Hepatocyte (in vitro differentiated cells): Measurements from ENCODE around the gene MEGF11. TPM values are rescaled to one million over a fixed set of nuclear protein-coding genes. Genes with fewer than 3 reads are reported as not detected.

Experiments used
- DNase-seq: peaks from one replicate; pipeline ENCODE4 v3.0.0-alpha.2; 2016; ENCODE audit warnings: low spot score
- H2AFZ ChIP-seq: fragments of 200-600 bp; sonication (generic); 2 replicates; pipeline ENCODE4 v1.6.0; 2016; ENCODE audit warnings: antibody characterized with exemption, mild to moderate bottlenecking
- H3K27ac ChIP-seq: fragments of 200-600 bp; sonication (generic); 2 replicates; pipeline ENCODE4 v1.5.1; 2016; ENCODE audit warnings: mild to moderate bottlenecking
- H3K27me3 ChIP-seq: fragments of 200-600 bp; sonication (generic); 2 replicates; pipeline ENCODE4 v1.6.1; 2016
- H3K36me3 ChIP-seq: fragments of 200-600 bp; sonication (generic); replicated peaks from 2 replicates; pipeline ENCODE4 v1.5.1; 2016; ENCODE audit warnings: low read depth; ENCODE audit not compliant: insufficient read depth
- H3K4me1 ChIP-seq: fragments of 200-600 bp; sonication (generic); 2 replicates; pipeline ENCODE4 v1.5.1; 2016; ENCODE audit warnings: mild to moderate bottlenecking, moderate library complexity; ENCODE audit not compliant: insufficient read depth
- H3K4me2 ChIP-seq: fragments of 200-600 bp; sonication (generic); 2 replicates; pipeline ENCODE4 v1.6.0; 2016
- H3K4me3 ChIP-seq: fragments of 200-600 bp; sonication (generic); 2 replicates; pipeline ENCODE4 v1.5.1; 2016; ENCODE audit warnings: mild to moderate bottlenecking
- H3K79me2 ChIP-seq: fragments of 200-600 bp; sonication (generic); 2 replicates; pipeline ENCODE4 v1.6.0; 2017; ENCODE audit warnings: mild to moderate bottlenecking
- H3K9me2 ChIP-seq: fragments of 200-600 bp; sonication (generic); replicated peaks from 2 replicates; pipeline ENCODE4 v1.6.0; 2017; ENCODE audit warnings: mild to moderate bottlenecking; ENCODE audit not compliant: insufficient read depth
- H3K9me3 ChIP-seq: fragments of 200-600 bp; sonication (generic); 2 replicates; pipeline ENCODE4 v1.5.1; 2016; ENCODE audit warnings: low read depth, mild to moderate bottlenecking
- H4K20me1 ChIP-seq: fragments of 200-600 bp; sonication (generic); 2 replicates; pipeline ENCODE4 v1.6.0; 2016; ENCODE audit warnings: mild to moderate bottlenecking; ENCODE audit not compliant: insufficient read depth, poor library complexity, severe bottlenecking
- CTCF ChIP-seq: fragments of 200-600 bp; sonication (generic); IDR thresholded peaks from 2 replicates; pipeline ENCODE4 v1.5.1; 2016; ENCODE audit warnings: antibody characterized with exemption, mild to moderate bottlenecking; ENCODE audit not compliant: poor library complexity
- EZH2 ChIP-seq: fragments of 200-600 bp; sonication (generic); IDR thresholded peaks from 2 replicates; pipeline ENCODE4 v1.6.1; 2016; ENCODE audit warnings: antibody characterized with exemption, mild to moderate bottlenecking, borderline replicate concordance
- EZH2phosphoT487 ChIP-seq: fragments of 200-600 bp; sonication (generic); IDR thresholded peaks from one replicate; pipeline ENCODE4 v1.6.1; 2018; ENCODE audit warnings: antibody characterized with exemption, mild to moderate bottlenecking, low read depth, moderate library complexity; ENCODE audit not compliant: unreplicated experiment, severe bottlenecking
- WGBS: methylation state at CpG from one replicate; pipeline ENCODE4 v1.1.6; 2016; ENCODE audit warnings: low lambda C conversion rate; ENCODE audit errors: missing lambda C conversion rate; 5-methylcytosine and 5-hydroxymethylcytosine counted together
- polyA plus RNA-seq: library from polyadenylated mRNA; unstranded; fragments of >200 nt; fragmentation: Nextera tagmentation; extraction: Ambion mirVana; gene quantifications from 2 replicates; pipeline ENCODE4 v1.2.1, GENCODE V29; 2016
- total RNA-seq: library from RNA; depleted of rRNA; stranded (reverse); fragments of >200 nt; gene quantifications from 2 replicates; pipeline ENCODE4 v1.2.3, GENCODE V29; 2014

Gene MEGF11
- total and polyA plus RNA-seq, 2 experiments from 2014 or later, result 0.07 to 0.25 TPM

- TF ChIP-seq EZH2phosphoT487, result no peak
- no peak for TF ChIP-seq EZH2
- no peak for TF ChIP-seq CTCF
- DNase-seq, result no peak
- no peak overlapping the region for H2AFZ ChIP-seq
- H3K36me3 ChIP-seq, result no peaks in the 10 kb centered on the region
- H3K9me3 ChIP-seq, result no peaks in the 10 kb centered on the region
- no peaks in the 10 kb centered on the region for H3K79me2 ChIP-seq
- no peaks in the 10 kb centered on the region for H3K9me2 ChIP-seq
- H3K4me3 ChIP-seq, result no peak overlapping the region
- 81% methylated on average over 10 of the region's 10 CpGs for WGBS
- no peaks in the 10 kb centered on the region for H4K20me1 ChIP-seq
- H3K27me3 ChIP-seq, result no peaks in the 10 kb centered on the region
- no peaks in the 10 kb centered on the region for H3K4me1 ChIP-seq
- no peak overlapping the region for H3K27ac ChIP-seq
- no peak overlapping the region for H3K4me2 ChIP-seq
Measured at GRCh38 chr15:65939901-65940617, 313.5 kb downstream of the MEGF11 start.

- H4K20me1 ChIP-seq, result no peaks in the 10 kb centered on the region
- H3K27ac ChIP-seq, result no peak overlapping the region
- H3K9me2 ChIP-seq, result no peaks in the 10 kb centered on the region
- H3K79me2 ChIP-seq, result no peaks in the 10 kb centered on the region
- H2AFZ ChIP-seq, result no peak overlapping the region
- H3K9me3 ChIP-seq, result no peaks in the 10 kb centered on the region
- TF ChIP-seq EZH2phosphoT487 (no peak), EZH2 (no peak), CTCF (no peak)
- no peak for DNase-seq
- 83% methylated on average over 4 of the region's 4 CpGs for WGBS
- no peak overlapping the region for H3K4me2 ChIP-seq
- no peak overlapping the region for H3K4me3 ChIP-seq
- no peaks in the 10 kb centered on the region for H3K27me3 ChIP-seq
- H3K4me1 ChIP-seq, result no peaks in the 10 kb centered on the region
- no peaks in the 10 kb centered on the region for H3K36me3 ChIP-seq
Measured at GRCh38 chr15:65938604-65939003, 314.9 kb downstream of the MEGF11 start.

DNA sequence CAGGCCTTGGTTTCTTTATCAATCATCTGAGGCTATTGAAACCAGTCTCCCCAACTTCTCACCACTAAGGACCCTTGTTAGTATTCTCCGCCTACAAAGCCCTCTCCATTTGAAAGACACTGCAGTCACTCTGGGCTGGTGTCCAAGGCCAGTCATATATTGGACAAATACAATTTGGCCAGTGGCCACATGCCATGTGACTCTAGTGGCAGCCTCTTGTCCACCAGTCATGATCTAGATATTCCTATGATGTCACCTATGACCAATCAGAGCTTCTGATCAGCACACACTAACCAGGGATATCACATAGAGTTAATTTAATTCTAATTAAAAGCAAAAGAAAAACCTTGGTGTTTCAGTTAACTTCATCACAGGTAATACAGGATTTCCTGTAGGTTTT is 316.1 kb downstream of the MEGF11 start:
- no peak overlapping the region for H3K4me3 ChIP-seq
- H3K4me1 ChIP-seq, result no peaks in the 10 kb centered on the region
- no peak for DNase-seq
- no peak overlapping the region for H2AFZ ChIP-seq
- H3K27ac ChIP-seq, result no peak overlapping the region
- WGBS, result 89% methylated on average over 1 of the region's 1 CpG
- H3K36me3 ChIP-seq, result no peaks in the 10 kb centered on the region
- H3K9me3 ChIP-seq, result no peaks in the 10 kb centered on the region
- H3K79me2 ChIP-seq, result no peaks in the 10 kb centered on the region
- H4K20me1 ChIP-seq, result no peaks in the 10 kb centered on the region
- H3K9me2 ChIP-seq, result no peaks in the 10 kb centered on the region
- TF ChIP-seq EZH2phosphoT487 (no peak), EZH2 (no peak), CTCF (no peak)
- H3K27me3 ChIP-seq, result no peaks in the 10 kb centered on the region
- no peak overlapping the region for H3K4me2 ChIP-seq
